ENCODE measurements around the gene RFX3.

The RFX3 gene

GRCh38 chr9:3526165-3526996 lies 580 bp upstream of the RFX3 start:
- TF ChIP-seq CTCF (IDR thresholded peaks at IDR 0.05; ENCODE audit: extremely low read depth, insufficient read depth, missing control alignments): no peak
- DNase-seq (ENCODE audit: low spot score): peak; percentile 81
- in situ Hi-C loops (cut with MboI; ENCODE audit: low pct_unique_long_range_greater_than_20kb, low sequenced_read_pairs, unreplicated experiment): no loop called here

GRCh38 chr9:3525096-3525835 lies 535 bp downstream of the RFX3 start:
- DNase-seq (ENCODE audit: low spot score): no peak
- TF ChIP-seq CTCF (IDR thresholded peaks at IDR 0.05; ENCODE audit: extremely low read depth, insufficient read depth, missing control alignments): no peak
- in situ Hi-C loops (cut with MboI; ENCODE audit: low pct_unique_long_range_greater_than_20kb, low sequenced_read_pairs, unreplicated experiment): no loop called here

GRCh38 chr9:3521966-3522365 lies 3.8 kb downstream of the RFX3 start:
- in situ Hi-C loops (cut with MboI; ENCODE audit: low pct_unique_long_range_greater_than_20kb, low sequenced_read_pairs, unreplicated experiment): no loop called here
- no peak for DNase-seq (ENCODE audit: low spot score)
- no peak for TF ChIP-seq CTCF (IDR thresholded peaks at IDR 0.05; ENCODE audit: extremely low read depth, insufficient read depth, missing control alignments)

- no peak for DNase-seq (ENCODE audit: low spot score)
- no peak for TF ChIP-seq CTCF (IDR thresholded peaks at IDR 0.05; ENCODE audit: extremely low read depth, insufficient read depth, missing control alignments)
- in situ Hi-C loops (cut with MboI; ENCODE audit: low pct_unique_long_range_greater_than_20kb, low sequenced_read_pairs, unreplicated experiment): no loop called here
These were observed 5.2 kb downstream of the RFX3 start for GRCh38 chr9:3520564-3520963.

GRCh38 chr9:3517377-3518048 lies 8.3 kb downstream of the RFX3 start:
- in situ Hi-C loops (cut with MboI; ENCODE audit: low pct_unique_long_range_greater_than_20kb, low sequenced_read_pairs, unreplicated experiment): no loop called here
- TF ChIP-seq CTCF (IDR thresholded peaks at IDR 0.05; ENCODE audit: extremely low read depth, insufficient read depth, missing control alignments): no peak
- DNase-seq (ENCODE audit: low spot score): no peak

GRCh38 chr9:3516667-3517330 lies 9.0 kb downstream of the RFX3 start:
- DNase-seq (ENCODE audit: low spot score): no peak
- no peak for TF ChIP-seq CTCF (IDR thresholded peaks at IDR 0.05; ENCODE audit: extremely low read depth, insufficient read depth, missing control alignments)
- in situ Hi-C loops (cut with MboI; ENCODE audit: low pct_unique_long_range_greater_than_20kb, low sequenced_read_pairs, unreplicated experiment): no loop called here

Data from GM13977 (cell line).